GM19467 (cell line): ENCODE measurements around the gene AP1G1.
"Not testable (repeated sequence)": the region's sequence is repeated elsewhere in the genome, so short reads cannot be mapped to it uniquely, and the experiment has no call there.

Source experiments
- ATAC-seq: cut with Tn5 transposase; IDR thresholded peaks from one replicate; pipeline ENCODE4 v1.9.1; 2021; ENCODE audit warnings: mild to moderate bottlenecking, moderate library complexity; ENCODE audit not compliant: unreplicated experiment

The AP1G1 gene

DNA sequence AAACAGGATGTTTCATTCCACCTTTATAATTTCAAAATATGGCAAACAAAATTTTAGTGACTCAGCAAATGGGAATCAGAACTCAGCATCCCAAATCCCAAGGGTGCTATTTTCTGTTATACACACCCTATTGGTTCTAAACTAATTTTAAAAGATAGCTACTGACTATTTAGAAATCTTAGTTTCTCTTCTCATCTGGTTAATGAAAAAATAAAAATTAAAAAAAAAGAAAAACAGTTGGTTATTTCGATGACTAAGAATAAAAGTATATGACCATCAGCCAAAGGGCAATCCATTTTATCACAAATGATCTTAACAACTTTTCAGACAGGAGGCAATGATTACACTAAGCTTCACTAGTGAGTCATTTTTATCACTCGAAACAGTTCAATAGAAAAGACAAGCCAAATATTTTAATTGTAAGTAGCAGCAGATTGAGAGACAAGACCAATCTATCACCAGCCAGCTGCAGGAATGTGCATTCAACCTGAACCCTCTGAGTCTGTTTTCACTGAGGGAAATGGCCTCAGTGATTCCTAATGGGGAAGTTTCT is 99.3 kb downstream of the AP1G1 start:
- no peak for ATAC-seq

DNA sequence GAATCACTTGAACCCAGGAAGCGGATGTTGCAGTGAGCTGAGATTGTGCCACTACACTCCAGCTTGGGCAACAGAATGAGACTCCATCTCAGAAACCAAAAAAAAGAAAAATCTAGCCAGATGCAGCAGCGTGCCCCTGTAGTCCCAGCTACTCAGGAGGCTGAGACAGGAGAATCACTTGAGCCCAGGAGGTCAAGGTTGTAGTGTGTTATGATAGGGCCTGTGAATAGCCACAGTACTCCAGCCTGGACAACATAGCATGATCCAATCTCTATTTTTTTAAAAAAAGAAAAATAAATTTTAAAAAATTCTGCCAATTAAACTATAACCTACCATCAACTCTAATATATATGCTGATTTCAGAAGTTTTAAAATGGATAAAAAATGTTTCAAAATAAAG is 99.9 kb downstream of the AP1G1 start:
- no peak for ATAC-seq

DNA sequence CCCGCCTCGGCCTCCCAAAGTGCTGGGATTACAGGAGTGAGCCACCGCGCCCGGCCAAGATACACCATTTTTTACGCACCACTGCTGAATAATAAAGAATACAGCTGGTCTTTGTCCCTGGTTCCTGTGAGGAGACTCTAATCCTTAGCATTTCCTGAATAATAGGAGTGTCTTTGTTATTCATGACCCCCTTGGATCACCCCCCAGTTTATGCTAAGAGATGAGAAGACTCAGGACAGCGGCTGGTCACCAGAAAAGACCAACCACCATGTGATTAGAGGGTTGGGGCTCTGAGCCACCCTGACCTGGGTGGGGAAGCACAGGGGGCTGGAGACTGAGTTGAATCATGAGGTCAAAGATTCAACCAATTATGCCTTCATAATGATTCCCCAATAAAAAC is 101.4 kb downstream of the AP1G1 start:
- no peak for ATAC-seq

DNA sequence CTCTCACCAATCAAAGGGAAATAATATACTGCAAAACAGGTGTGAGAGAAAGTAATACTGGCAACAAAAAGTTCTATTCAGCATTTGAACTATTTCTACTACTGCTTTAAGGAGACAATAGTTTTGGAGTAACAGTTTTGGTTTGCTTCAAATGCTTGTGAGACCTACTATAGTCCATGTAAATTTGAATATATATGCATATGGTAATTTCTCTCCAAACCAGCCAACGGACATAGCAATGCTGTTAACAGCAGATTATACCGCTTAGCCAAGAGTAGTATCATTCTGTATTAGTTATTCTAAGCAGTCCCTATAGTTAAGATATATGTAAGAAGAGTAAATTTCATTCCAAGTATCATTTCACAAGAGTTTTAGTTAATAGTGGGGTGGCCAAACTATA is 102.6 kb downstream of the AP1G1 start:
- no peak for ATAC-seq

DNA sequence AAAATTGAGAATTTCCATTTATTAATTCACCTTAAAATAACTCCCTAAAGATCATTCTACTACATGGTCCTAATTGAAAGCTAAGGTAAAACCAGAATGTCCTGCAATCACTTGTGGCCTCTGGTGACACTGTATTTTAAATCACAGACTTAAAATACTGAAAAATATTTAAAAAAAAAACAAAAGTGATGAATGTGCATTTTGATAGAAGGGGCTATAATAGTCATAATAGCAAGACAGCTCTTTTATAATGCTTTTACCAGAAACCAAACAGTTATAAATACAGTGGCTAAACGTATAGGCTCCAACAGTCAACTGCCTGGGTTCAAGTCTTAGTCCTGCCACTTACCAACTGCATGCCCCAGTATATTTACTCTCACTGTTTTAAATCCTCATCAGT is 105.3 kb downstream of the AP1G1 start:
- ATAC-seq, result no peak

DNA sequence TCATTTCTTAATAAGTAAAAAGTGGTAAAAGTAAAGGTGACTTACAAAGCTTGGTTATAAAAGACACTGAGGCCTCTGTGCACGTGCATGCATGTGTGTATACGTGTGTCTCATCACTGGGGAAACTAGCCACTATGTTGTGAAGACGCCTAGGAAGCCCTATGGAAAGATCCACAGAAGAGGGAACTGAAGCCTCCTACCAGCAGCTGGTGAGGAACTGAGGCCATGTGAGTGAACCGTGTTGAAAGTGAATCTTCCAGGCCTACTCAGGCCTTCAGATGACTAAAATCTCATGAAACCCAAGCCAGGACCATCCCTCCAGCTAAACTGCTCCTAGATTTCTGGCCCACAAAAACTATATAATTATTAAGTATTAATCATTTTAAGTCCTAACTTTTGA is 107.8 kb downstream of the AP1G1 start:
- no peak for ATAC-seq

DNA sequence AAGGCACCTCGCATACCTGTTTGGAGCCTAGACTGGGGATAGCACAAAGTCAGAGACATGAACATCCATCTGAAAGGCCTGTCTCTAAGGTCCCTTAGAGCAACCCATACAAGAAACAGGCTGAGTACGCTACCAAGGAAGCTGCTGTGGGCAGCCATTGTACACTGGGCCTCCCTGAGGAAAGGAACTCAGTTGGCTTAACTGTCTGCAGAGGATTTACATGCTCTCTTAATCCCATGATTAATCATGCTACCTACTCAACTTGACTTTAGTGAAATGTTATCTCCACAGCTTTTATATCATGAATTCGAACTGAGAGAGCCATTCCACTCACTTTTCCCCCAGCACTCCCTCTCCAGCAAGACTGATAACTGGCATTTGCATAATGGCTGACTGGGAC is 110.1 kb downstream of the AP1G1 start:
- no peak for ATAC-seq

DNA sequence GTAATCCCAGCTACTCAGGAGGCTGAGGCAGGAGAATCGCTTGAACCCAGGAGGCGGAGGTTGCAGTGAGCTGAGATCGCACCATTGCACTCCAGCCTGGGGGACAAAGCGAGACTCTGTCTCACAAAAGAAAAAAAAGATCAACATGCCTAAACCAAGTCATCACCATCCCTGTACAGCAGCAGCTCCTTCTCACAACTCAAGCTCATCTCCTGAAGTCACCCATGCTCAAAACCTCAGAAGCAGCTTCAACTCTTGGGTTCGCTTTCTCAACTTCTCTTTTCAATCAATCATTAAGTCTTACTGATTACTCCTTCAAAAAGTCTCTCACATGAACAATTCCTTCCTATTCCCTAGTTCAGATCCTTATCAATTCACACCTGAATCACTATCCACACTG is 115.5 kb downstream of the AP1G1 start:
- no peak for ATAC-seq

DNA sequence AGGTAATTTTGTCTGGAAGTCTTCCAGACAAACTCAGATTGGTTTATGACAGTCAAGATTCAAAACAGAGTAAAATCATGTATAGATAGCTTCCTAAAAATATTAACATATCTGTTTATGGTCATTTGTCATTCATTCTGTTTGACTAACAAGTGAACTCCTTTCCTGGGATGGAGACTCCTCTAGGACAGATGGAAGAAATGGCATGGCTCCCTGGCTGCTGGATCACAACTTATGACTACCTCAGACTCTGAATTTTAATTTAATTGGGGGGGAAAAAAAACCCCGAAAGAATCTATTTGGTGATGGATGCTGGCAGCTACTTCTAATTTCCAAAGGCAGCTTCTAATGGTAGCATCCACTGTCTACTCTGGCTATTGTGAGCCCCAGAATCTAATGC is 118.7 kb downstream of the AP1G1 start:
- ATAC-seq, result no peak

DNA sequence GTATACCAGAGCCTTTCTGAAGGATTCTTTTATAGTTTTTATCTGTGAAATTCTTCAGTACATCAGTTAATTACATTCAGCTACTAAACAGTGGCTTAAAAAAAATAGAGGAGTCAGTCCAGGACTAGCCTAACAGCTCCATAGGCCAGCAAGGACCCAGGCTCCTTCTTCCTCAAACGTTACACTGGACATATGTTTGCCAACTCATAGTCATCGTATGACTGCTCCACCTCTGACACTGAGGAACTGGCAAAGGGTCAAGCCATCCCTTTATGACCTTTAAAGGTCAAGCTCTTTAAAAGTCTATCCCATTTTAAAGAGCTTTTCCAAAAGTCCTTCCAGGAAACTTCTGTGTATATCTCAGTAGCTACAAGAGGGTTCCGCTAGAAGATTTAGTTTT is 120.8 kb downstream of the AP1G1 start:
- ATAC-seq, result no peak

DNA sequence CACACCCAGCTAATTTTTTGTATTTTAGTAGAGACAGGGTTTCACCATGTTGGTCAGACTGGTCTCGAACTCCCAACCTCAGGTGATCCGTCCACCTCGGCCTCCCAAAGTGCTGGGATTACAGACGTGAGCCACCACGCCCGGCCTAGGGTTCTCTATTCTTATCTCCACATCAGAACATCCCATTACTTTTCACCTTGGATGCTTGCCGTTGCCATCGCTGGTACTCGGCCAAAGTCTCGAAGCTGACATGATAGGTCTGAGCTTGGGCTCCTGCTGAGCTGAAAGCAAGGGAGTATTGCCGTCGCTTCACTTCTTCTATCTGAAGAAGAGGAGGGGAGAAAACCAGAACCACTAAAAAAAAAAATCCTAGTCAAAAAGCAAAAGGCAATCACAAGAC is 124.4 kb downstream of the AP1G1 start:
- not testable (repeated sequence) for ATAC-seq

DNA sequence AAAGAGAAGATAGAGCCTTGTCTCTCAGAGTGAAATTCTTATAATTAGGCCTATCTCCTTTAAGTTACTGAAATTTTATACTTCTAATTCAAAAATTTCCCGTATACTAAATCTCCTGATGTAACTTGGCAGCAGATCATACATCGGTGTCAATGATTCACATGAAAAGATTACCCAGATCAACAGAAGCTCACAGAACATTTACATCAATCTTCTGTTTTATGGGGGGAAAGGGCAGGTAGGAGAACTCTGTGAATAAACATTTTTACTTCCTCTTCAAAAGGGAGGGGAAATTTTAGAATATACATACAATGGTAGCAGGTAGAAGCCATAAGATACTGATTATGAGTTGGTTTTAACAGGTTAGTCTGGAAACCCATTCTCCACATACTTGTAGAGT is 127.3 kb downstream of the AP1G1 start:
- ATAC-seq, result no peak
